Osteoblast (primary cell): ENCODE data around the gene SIX5. TPM values are rescaled to one million over a fixed set of nuclear protein-coding genes. Genes with fewer than 3 reads are reported as not detected.

Experiments used
- DNase-seq: peaks from one replicate; pipeline ENCODE4 v3.0.0; 2011; ENCODE audit warnings: low spot score, mixed read lengths; ENCODE audit not compliant: insufficient read length; ENCODE audit errors: missing footprints
- H2AFZ ChIP-seq: 2 replicates; pipeline ENCODE4 v1.6.0; 2011; ENCODE audit warnings: mild to moderate bottlenecking, low read length
- H3K27ac ChIP-seq: 2 replicates; pipeline ENCODE4 v1.5.1; 2011; ENCODE audit warnings: mild to moderate bottlenecking, low read depth, low read length, moderate library complexity
- H3K27me3 ChIP-seq: 2 replicates; pipeline ENCODE4 v1.6.0; 2012; ENCODE audit warnings: mild to moderate bottlenecking, control low read depth, inconsistent platforms, low read length, moderate library complexity; ENCODE audit not compliant: insufficient read depth
- H3K36me3 ChIP-seq: 2 replicates; pipeline ENCODE4 v1.5.1; 2011; ENCODE audit warnings: mild to moderate bottlenecking, low read length, control low read depth, moderate library complexity; ENCODE audit not compliant: insufficient read depth
- H3K4me1 ChIP-seq: 2 replicates; pipeline ENCODE4 v1.5.1; 2011; ENCODE audit warnings: mild to moderate bottlenecking, low read length, control low read depth, moderate library complexity; ENCODE audit not compliant: insufficient read depth
- H3K4me2 ChIP-seq: 2 replicates; pipeline ENCODE4 v1.6.0; 2011; ENCODE audit warnings: mild to moderate bottlenecking, low read length; ENCODE audit not compliant: insufficient read depth
- H3K4me3 ChIP-seq: fragments of 200-600 bp; sonication (generic); 3 replicates; pipeline ENCODE4 v1.5.1; 2012; ENCODE audit warnings: mild to moderate bottlenecking, low read length, inconsistent platforms; ENCODE audit not compliant: insufficient read depth
- H3K79me2 ChIP-seq: 2 replicates; pipeline ENCODE4 v1.6.0; 2012; ENCODE audit warnings: mild to moderate bottlenecking, low read length, control low read depth, inconsistent platforms; ENCODE audit not compliant: insufficient read depth
- H3K9me3 ChIP-seq: 2 replicates; pipeline ENCODE4 v1.5.1; 2011; ENCODE audit warnings: low read depth, low read length, control low read depth
- H4K20me1 ChIP-seq: 2 replicates; pipeline ENCODE4 v1.6.0; 2012; ENCODE audit warnings: mild to moderate bottlenecking, low read length, control low read depth; ENCODE audit not compliant: insufficient read depth
- total RNA-seq: library from RNA; depleted of rRNA; stranded (reverse); fragments of >200 nt; gene quantifications from 2 replicates; pipeline ENCODE4 v1.2.3, GENCODE V29; 2012
- TF ChIP-seq, protein P1 (sequence below): IDR thresholded peaks from 2 replicates; pipeline ENCODE4 v1.5.1; 2011; ENCODE audit warnings: mild to moderate bottlenecking, low read depth, low read length, moderate library complexity; ENCODE audit errors: extremely low read depth

Gene SIX5
- total RNA-seq, 1 donor: 11.6 TPM

DNA sequence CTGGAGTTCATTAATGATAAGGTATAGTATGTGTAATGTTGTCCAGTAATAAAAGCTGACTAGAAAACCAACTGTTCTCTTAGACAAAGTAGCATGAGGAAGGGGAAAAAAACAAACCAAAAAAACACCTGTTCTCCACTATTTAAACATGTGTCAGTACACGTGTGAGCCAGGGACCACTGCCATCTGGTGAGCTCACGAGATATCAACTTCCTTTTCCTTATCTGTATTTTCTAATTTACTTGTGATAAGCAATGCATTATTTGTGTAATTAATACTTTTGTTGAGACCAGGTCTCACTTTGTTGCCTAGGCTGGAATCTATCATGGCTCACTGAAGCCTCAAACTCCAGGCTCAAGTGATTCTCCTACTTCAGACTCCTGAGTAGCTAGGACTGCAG, 4.3 kb upstream of the SIX5 start:
- Histone ChIP-seq H3K9me3 (no peaks in the 10 kb centered on the region), H3K27ac (no peak overlapping the region), H3K27me3 (no peaks in the 10 kb centered on the region), H4K20me1 (peaks cover 18% of the 10 kb centered on the region), H3K4me3 (no peak overlapping the region), H3K79me2 (no peaks in the 10 kb centered on the region), H2AFZ (no peak overlapping the region), H3K36me3 (peaks cover 52% of the 10 kb centered on the region), H3K4me1 (peaks cover 9% of the 10 kb centered on the region), H3K4me2 (no peak overlapping the region)
- DNase-seq: peak; percentile 26
- TF ChIP-seq, protein P1, sequence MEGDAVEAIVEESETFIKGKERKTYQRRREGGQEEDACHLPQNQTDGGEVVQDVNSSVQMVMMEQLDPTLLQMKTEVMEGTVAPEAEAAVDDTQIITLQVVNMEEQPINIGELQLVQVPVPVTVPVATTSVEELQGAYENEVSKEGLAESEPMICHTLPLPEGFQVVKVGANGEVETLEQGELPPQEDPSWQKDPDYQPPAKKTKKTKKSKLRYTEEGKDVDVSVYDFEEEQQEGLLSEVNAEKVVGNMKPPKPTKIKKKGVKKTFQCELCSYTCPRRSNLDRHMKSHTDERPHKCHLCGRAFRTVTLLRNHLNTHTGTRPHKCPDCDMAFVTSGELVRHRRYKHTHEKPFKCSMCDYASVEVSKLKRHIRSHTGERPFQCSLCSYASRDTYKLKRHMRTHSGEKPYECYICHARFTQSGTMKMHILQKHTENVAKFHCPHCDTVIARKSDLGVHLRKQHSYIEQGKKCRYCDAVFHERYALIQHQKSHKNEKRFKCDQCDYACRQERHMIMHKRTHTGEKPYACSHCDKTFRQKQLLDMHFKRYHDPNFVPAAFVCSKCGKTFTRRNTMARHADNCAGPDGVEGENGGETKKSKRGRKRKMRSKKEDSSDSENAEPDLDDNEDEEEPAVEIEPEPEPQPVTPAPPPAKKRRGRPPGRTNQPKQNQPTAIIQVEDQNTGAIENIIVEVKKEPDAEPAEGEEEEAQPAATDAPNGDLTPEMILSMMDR: no peak

GRCh38 chr19:45772912-45773311, 3.9 kb upstream of the SIX5 start:
- Histone ChIP-seq H3K36me3 (peaks cover 48% of the 10 kb centered on the region), H3K4me3 (no peak overlapping the region), H3K4me2 (no peak overlapping the region), H3K4me1 (peaks cover 9% of the 10 kb centered on the region), H4K20me1 (peaks cover 14% of the 10 kb centered on the region), H3K9me3 (no peaks in the 10 kb centered on the region), H3K27me3 (no peaks in the 10 kb centered on the region), H3K27ac (no peak overlapping the region), H2AFZ (no peak overlapping the region), H3K79me2 (no peaks in the 10 kb centered on the region)
- TF ChIP-seq, protein P1: no peak
- DNase-seq: peak; percentile 45

DNA sequence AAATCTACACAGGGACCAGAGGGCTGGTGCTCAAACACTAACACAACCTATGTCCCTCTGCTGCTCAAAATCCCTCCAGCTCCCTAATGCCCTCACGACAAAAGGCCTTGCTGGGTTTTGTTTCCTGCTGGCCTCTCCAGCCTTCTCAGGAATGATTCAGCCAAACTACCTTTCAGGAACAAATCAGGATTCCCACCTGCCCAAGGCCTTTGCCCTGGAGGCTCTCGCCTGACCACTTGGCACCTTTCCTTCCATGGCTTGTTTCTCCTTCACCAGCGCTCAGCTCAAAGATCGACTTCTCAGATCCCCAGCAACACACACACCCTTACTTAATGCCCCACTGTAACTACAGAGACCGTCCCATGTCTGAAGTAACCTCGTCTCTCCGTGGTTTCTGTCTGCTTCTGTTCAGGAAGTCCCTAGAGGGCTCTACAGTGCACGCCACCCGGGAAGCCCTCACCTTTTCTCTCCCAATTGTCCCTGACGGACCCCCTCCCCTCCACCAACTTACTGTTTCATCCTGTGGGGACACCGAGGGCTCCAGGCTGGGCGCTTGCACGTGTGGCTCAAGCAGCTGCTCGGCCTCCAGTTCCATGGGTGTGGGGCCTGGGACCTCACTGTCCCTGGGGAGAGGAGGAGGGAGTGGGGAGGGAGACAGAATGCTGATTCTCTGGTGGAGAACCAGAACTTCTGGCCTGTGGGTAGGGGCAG, 3.2 kb upstream of the SIX5 start:
- peaks cover 11% of the 10 kb centered on the region for H4K20me1 ChIP-seq
- no peaks in the 10 kb centered on the region for H3K27me3 ChIP-seq
- peaks cover 9% of the 10 kb centered on the region for H3K4me1 ChIP-seq
- no peak overlapping the region for H2AFZ ChIP-seq
- H3K4me3 ChIP-seq: no peak overlapping the region
- TF ChIP-seq, protein P1: no peak
- no peak overlapping the region for H3K27ac ChIP-seq
- DNase-seq: peak; percentile 88
- H3K4me2 ChIP-seq: no peak overlapping the region
- H3K9me3 ChIP-seq: no peaks in the 10 kb centered on the region
- H3K79me2 ChIP-seq: no peaks in the 10 kb centered on the region
- peaks cover 41% of the 10 kb centered on the region for H3K36me3 ChIP-seq

- TF ChIP-seq, protein P1: no peak
- no peaks in the 10 kb centered on the region for H3K79me2 ChIP-seq
- peaks cover 11% of the 10 kb centered on the region for H4K20me1 ChIP-seq
- DNase-seq: no peak
- H3K4me2 ChIP-seq: peak overlapping the region; percentile 87
- no peak overlapping the region for H2AFZ ChIP-seq
- no peak overlapping the region for H3K27ac ChIP-seq
- no peaks in the 10 kb centered on the region for H3K27me3 ChIP-seq
- H3K4me3 ChIP-seq: no peak overlapping the region
- peaks cover 34% of the 10 kb centered on the region for H3K36me3 ChIP-seq
- H3K9me3 ChIP-seq: no peaks in the 10 kb centered on the region
- H3K4me1 ChIP-seq: peaks cover 17% of the 10 kb centered on the region
Observed at GRCh38 chr19:45771311-45771933, 2.4 kb upstream of the SIX5 start.
